Measurements from ENCODE around the gene MAP3K7CL.
A peak's percentile ranks its signal among the peaks of the same experiment; 100 is the strongest.

MAP3K7CL gene

GRCh38 chr21:29179503-29179902 lies 49.1 kb downstream of the MAP3K7CL start:
- H3K27me3 ChIP-seq (ENCODE audit: low read depth, low read length), result no peaks in the 10 kb centered on the region
- H3K9me3 ChIP-seq (ENCODE audit: insufficient read depth, low read length), result no peaks in the 10 kb centered on the region
- H3K79me2 ChIP-seq (ENCODE audit: low read length), result no peaks in the 10 kb centered on the region
- no peak overlapping the region for H3K4me3 ChIP-seq (ENCODE audit: low read length)
- H3K36me3 ChIP-seq (replicated peaks; ENCODE audit: low read depth, low read length), result no peaks in the 10 kb centered on the region
- peaks cover 50% of the 10 kb centered on the region for H3K4me1 ChIP-seq (ENCODE audit: low read length)
- TF ChIP-seq EZH2phosphoT487 (IDR thresholded peaks at IDR 0.05; ENCODE audit: low read depth), result no peak
- TF ChIP-seq, protein P1, sequence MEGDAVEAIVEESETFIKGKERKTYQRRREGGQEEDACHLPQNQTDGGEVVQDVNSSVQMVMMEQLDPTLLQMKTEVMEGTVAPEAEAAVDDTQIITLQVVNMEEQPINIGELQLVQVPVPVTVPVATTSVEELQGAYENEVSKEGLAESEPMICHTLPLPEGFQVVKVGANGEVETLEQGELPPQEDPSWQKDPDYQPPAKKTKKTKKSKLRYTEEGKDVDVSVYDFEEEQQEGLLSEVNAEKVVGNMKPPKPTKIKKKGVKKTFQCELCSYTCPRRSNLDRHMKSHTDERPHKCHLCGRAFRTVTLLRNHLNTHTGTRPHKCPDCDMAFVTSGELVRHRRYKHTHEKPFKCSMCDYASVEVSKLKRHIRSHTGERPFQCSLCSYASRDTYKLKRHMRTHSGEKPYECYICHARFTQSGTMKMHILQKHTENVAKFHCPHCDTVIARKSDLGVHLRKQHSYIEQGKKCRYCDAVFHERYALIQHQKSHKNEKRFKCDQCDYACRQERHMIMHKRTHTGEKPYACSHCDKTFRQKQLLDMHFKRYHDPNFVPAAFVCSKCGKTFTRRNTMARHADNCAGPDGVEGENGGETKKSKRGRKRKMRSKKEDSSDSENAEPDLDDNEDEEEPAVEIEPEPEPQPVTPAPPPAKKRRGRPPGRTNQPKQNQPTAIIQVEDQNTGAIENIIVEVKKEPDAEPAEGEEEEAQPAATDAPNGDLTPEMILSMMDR (IDR thresholded peaks at IDR 0.05; ENCODE audit: low read depth, low read length), result no peak
- no peak overlapping the region for H3K4me2 ChIP-seq (ENCODE audit: low read length)
- no peak overlapping the region for H3K27ac ChIP-seq (ENCODE audit: low read length)
- H3K9ac ChIP-seq (ENCODE audit: low read length), result no peak overlapping the region
- no peaks in the 10 kb centered on the region for H4K20me1 ChIP-seq (ENCODE audit: insufficient read depth, low read length)
- no peak overlapping the region for H2AFZ ChIP-seq (ENCODE audit: low read depth, low read length)

GRCh38 chr21:29181799-29182470 lies 51.5 kb downstream of the MAP3K7CL start:
- H3K4me3 ChIP-seq (ENCODE audit: low read length), result peak overlapping the region; percentile 26; the same call in 1 of the 2 replicates

DNA sequence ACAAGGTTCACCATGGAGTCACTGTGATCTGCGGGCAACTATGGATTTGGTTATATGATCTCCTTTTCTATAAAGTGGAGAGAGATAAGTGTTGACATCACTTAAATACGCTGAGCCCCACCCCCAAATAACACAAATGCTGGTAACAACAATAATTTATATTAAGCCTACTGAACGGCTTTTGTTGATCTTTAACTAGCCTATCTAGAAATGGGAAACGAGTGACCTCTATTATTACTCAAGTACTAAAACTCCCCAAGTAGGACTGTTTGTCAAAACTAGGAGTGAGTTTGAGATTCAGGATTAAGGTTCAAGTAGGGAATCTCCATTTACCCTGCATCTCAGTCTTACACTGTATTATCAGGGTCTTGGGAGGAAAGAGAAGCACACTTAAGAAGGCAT lies 52.2 kb downstream of the MAP3K7CL start:
- no peak overlapping the region for H3K9ac ChIP-seq (ENCODE audit: low read length)
- TF ChIP-seq, protein P1 (IDR thresholded peaks at IDR 0.05; ENCODE audit: low read depth, low read length), result no peak

More at GRCh38 chr21:29181799-29182470, 51.5 kb downstream of the MAP3K7CL start:
- H4K20me1 ChIP-seq (ENCODE audit: insufficient read depth, low read length), result no peaks in the 10 kb centered on the region
- TF ChIP-seq, protein P1 (IDR thresholded peaks at IDR 0.05; ENCODE audit: low read depth, low read length), result no peak
- TF ChIP-seq EZH2phosphoT487 (IDR thresholded peaks at IDR 0.05; ENCODE audit: low read depth), result no peak
- H3K4me2 ChIP-seq (ENCODE audit: low read length), result peak overlapping the region; percentile 27
- no peaks in the 10 kb centered on the region for H3K79me2 ChIP-seq (ENCODE audit: low read length)
- no peaks in the 10 kb centered on the region for H3K27me3 ChIP-seq (ENCODE audit: low read depth, low read length)
- H3K36me3 ChIP-seq (replicated peaks; ENCODE audit: low read depth, low read length), result no peaks in the 10 kb centered on the region
- H3K4me1 ChIP-seq (ENCODE audit: low read length), result peaks cover 47% of the 10 kb centered on the region
- H3K9ac ChIP-seq (ENCODE audit: low read length), result peak overlapping the region; percentile 11; the same call in 1 of the 2 replicates
- no peak overlapping the region for H2AFZ ChIP-seq (ENCODE audit: low read depth, low read length)
- no peaks in the 10 kb centered on the region for H3K9me3 ChIP-seq (ENCODE audit: insufficient read depth, low read length)
- no peak overlapping the region for H3K27ac ChIP-seq (ENCODE audit: low read length)

GRCh38 chr21:29184037-29184436 lies 53.6 kb downstream of the MAP3K7CL start:
- H3K4me1 ChIP-seq (ENCODE audit: low read length), result peaks cover 30% of the 10 kb centered on the region
- H4K20me1 ChIP-seq (ENCODE audit: insufficient read depth, low read length), result no peaks in the 10 kb centered on the region
- no peaks in the 10 kb centered on the region for H3K27me3 ChIP-seq (ENCODE audit: low read depth, low read length)
- no peak overlapping the region for H2AFZ ChIP-seq (ENCODE audit: low read depth, low read length)
- peak overlapping the region; percentile 42 for H3K4me2 ChIP-seq (ENCODE audit: low read length)
- TF ChIP-seq, protein P1 (IDR thresholded peaks at IDR 0.05; ENCODE audit: low read depth, low read length), result no peak
- no peak for TF ChIP-seq EZH2phosphoT487 (IDR thresholded peaks at IDR 0.05; ENCODE audit: low read depth)
- H3K79me2 ChIP-seq (ENCODE audit: low read length), result no peaks in the 10 kb centered on the region
- no peaks in the 10 kb centered on the region for H3K36me3 ChIP-seq (replicated peaks; ENCODE audit: low read depth, low read length)
- H3K4me3 ChIP-seq (ENCODE audit: low read length), result peak overlapping the region; percentile 11; the same call in 1 of the 2 replicates
- H3K27ac ChIP-seq (ENCODE audit: low read length), result peak overlapping the region; percentile 27; the same call in 1 of the 2 replicates
- H3K9ac ChIP-seq (ENCODE audit: low read length), result no peak overlapping the region
- H3K9me3 ChIP-seq (ENCODE audit: insufficient read depth, low read length), result no peaks in the 10 kb centered on the region

More for the DNA sequence above, 52.2 kb downstream of the MAP3K7CL start:
- no peaks in the 10 kb centered on the region for H3K27me3 ChIP-seq (ENCODE audit: low read depth, low read length)
- H3K4me2 ChIP-seq (ENCODE audit: low read length), result peak overlapping the region; percentile 27; the same call in 1 of the 2 replicates
- H4K20me1 ChIP-seq (ENCODE audit: insufficient read depth, low read length), result no peaks in the 10 kb centered on the region
- H3K4me3 ChIP-seq (ENCODE audit: low read length), result no peak overlapping the region
- peaks cover 43% of the 10 kb centered on the region for H3K4me1 ChIP-seq (ENCODE audit: low read length)
- H2AFZ ChIP-seq (ENCODE audit: low read depth, low read length), result no peak overlapping the region
- no peaks in the 10 kb centered on the region for H3K36me3 ChIP-seq (replicated peaks; ENCODE audit: low read depth, low read length)
- no peak overlapping the region for H3K27ac ChIP-seq (ENCODE audit: low read length)
- no peaks in the 10 kb centered on the region for H3K9me3 ChIP-seq (ENCODE audit: insufficient read depth, low read length)
- no peaks in the 10 kb centered on the region for H3K79me2 ChIP-seq (ENCODE audit: low read length)

Measured in OCI-LY3 (cell line).